ENCODE measurements around the gene ADAMTSL1.

GRCh38 chr9:18564018-18564880 lies 90.3 kb downstream of the ADAMTSL1 start:
- TF ChIP-seq, protein P1, sequence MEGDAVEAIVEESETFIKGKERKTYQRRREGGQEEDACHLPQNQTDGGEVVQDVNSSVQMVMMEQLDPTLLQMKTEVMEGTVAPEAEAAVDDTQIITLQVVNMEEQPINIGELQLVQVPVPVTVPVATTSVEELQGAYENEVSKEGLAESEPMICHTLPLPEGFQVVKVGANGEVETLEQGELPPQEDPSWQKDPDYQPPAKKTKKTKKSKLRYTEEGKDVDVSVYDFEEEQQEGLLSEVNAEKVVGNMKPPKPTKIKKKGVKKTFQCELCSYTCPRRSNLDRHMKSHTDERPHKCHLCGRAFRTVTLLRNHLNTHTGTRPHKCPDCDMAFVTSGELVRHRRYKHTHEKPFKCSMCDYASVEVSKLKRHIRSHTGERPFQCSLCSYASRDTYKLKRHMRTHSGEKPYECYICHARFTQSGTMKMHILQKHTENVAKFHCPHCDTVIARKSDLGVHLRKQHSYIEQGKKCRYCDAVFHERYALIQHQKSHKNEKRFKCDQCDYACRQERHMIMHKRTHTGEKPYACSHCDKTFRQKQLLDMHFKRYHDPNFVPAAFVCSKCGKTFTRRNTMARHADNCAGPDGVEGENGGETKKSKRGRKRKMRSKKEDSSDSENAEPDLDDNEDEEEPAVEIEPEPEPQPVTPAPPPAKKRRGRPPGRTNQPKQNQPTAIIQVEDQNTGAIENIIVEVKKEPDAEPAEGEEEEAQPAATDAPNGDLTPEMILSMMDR (IDR thresholded peaks at IDR 0.05): no peak
- no peak for TF ChIP-seq REST (IDR thresholded peaks at IDR 0.05; ENCODE audit: insufficient read depth in 1 of 2, low read depth in 2 of 2, low read length in 1 of 2)
- no peak for TF ChIP-seq POLR2AphosphoS5 (IDR thresholded peaks at IDR 0.05; ENCODE audit: low read depth, low read length)
- TF ChIP-seq TCF7L2 (IDR thresholded peaks at IDR 0.05; ENCODE audit: low read depth, low read length): no peak

Measured in Panc1 (cell line).